ENCODE results near the gene SOWAHC.
"Not testable (repeated sequence)": the region's sequence is repeated elsewhere in the genome, so short reads cannot be mapped to it uniquely, and the experiment has no call there.

The SOWAHC gene

GRCh38 chr2:109638795-109639194 is 24.6 kb downstream of the SOWAHC start:
- H3K27ac Mint-ChIP-seq, result no peak overlapping the region
- DNase-seq, result no peak
- H3K9me3 Mint-ChIP-seq, result no peaks in the 10 kb centered on the region
- no peak overlapping the region for H3K4me3 Mint-ChIP-seq
- H3K27me3 Mint-ChIP-seq (ENCODE audit: low read depth, poor library complexity), result peaks cover 21% of the 10 kb centered on the region
- H3K36me3 Mint-ChIP-seq (ENCODE audit: low read depth), result no peaks in the 10 kb centered on the region
- no peak for TF ChIP-seq CTCF (IDR thresholded peaks at IDR 0.05)
- peaks cover 14% of the 10 kb centered on the region for H3K4me1 Mint-ChIP-seq

GRCh38 chr2:109640000-109640399 is 25.8 kb downstream of the SOWAHC start:
- not testable (repeated sequence) for H3K36me3 Mint-ChIP-seq (ENCODE audit: low read depth); H3K4me3 Mint-ChIP-seq; H3K9me3 Mint-ChIP-seq; DNase-seq; H3K27ac Mint-ChIP-seq
- H3K27me3 Mint-ChIP-seq (ENCODE audit: low read depth, poor library complexity), result peaks cover 21% of the 10 kb centered on the region
- peaks cover 24% of the 10 kb centered on the region for H3K4me1 Mint-ChIP-seq

GRCh38 chr2:109644571-109645275 is 30.6 kb downstream of the SOWAHC start:
- peaks cover 13% of the 10 kb centered on the region for H3K27me3 Mint-ChIP-seq (ENCODE audit: low read depth, poor library complexity)
- H3K36me3 Mint-ChIP-seq (ENCODE audit: low read depth), result no peaks in the 10 kb centered on the region
- H3K4me1 Mint-ChIP-seq, result peaks cover 36% of the 10 kb centered on the region
- peak overlapping the region; percentile 58 for H3K27ac Mint-ChIP-seq
- no peaks in the 10 kb centered on the region for H3K9me3 Mint-ChIP-seq
- peak; percentile 39 for DNase-seq
- peak overlapping the region; percentile 36 for H3K4me3 Mint-ChIP-seq
- no peak for TF ChIP-seq CTCF (IDR thresholded peaks at IDR 0.05)

GRCh38 chr2:109645412-109646184 is 31.4 kb downstream of the SOWAHC start:
- Mint-ChIP-seq H3K36me3 (ENCODE audit: low read depth) (no peaks in the 10 kb centered on the region), H3K4me3 (no peak overlapping the region), H3K9me3 (no peaks in the 10 kb centered on the region), H3K27ac (no peak overlapping the region), H3K27me3 (ENCODE audit: low read depth, poor library complexity) (peaks cover 9% of the 10 kb centered on the region), H3K4me1 (peaks cover 36% of the 10 kb centered on the region)
- no peak for TF ChIP-seq CTCF (IDR thresholded peaks at IDR 0.05)
- no peak for DNase-seq

GRCh38 chr2:109646961-109647360 is 32.8 kb downstream of the SOWAHC start:
- Mint-ChIP-seq H3K36me3 (ENCODE audit: low read depth) (no peaks in the 10 kb centered on the region), H3K9me3 (no peaks in the 10 kb centered on the region), H3K4me1 (peaks cover 42% of the 10 kb centered on the region), H3K4me3 (no peak overlapping the region), H3K27me3 (ENCODE audit: low read depth, poor library complexity) (peaks cover 3% of the 10 kb centered on the region), H3K27ac (no peak overlapping the region)
- DNase-seq, result no peak
- TF ChIP-seq CTCF (IDR thresholded peaks at IDR 0.05), result no peak

- TF ChIP-seq CTCF (IDR thresholded peaks at IDR 0.05), result no peak
- no peaks in the 10 kb centered on the region for H3K36me3 Mint-ChIP-seq (ENCODE audit: low read depth)
- peaks cover 46% of the 10 kb centered on the region for H3K4me1 Mint-ChIP-seq
- DNase-seq, result no peak
- H3K9me3 Mint-ChIP-seq, result no peaks in the 10 kb centered on the region
- no peak overlapping the region for H3K4me3 Mint-ChIP-seq
- peaks cover 3% of the 10 kb centered on the region for H3K27me3 Mint-ChIP-seq (ENCODE audit: low read depth, poor library complexity)
- H3K27ac Mint-ChIP-seq, result no peak overlapping the region
Observed at GRCh38 chr2:109647636-109648035, 33.5 kb downstream of the SOWAHC start.

Data from nephron progenitor cell (in vitro differentiated cells).